GM12878 (cell line): ENCODE data around the gene CAMKMT. TPM values are rescaled to one million over a fixed set of nuclear protein-coding genes. Genes with fewer than 3 reads are reported as not detected.

ENCODE experiments used
- ATAC-seq: fragments of 200-7000 bp; cut with Tn5 transposase; 3 replicates; pipeline ENCODE4 v1.9.1; 2020; ENCODE audit warnings: mild to moderate bottlenecking, moderate library complexity
- BruUV-seq: library from RNA; stranded (reverse); fragments of 400-500 nt; replicated peaks from 2 replicates; lab custom pipeline; 2021; lab: Mats Ljungman, UMichigan
- CTCF ChIA-PET: fragments of 300-600 bp; sonication (Branson Sonifier 250); formaldehyde crosslinking; extraction: SDS; loops from one replicate; lab custom pipeline; 2021; ENCODE audit warnings: inconsistent platforms; lab: Yijun Ruan, JAX
- POLR2A ChIA-PET: fragments of 350-600 bp; formaldehyde crosslinking; extraction: SDS; loops from one replicate; lab custom pipeline; 2021; ENCODE audit warnings: inconsistent platforms; lab: Charles Lee
- RAD21 ChIA-PET: fragments of 300-600 bp; sonication (Branson Sonifier 250); formaldehyde crosslinking; loops from one replicate; lab custom pipeline; 2023; ENCODE audit warnings: antibody characterized with exemption; ENCODE audit not compliant: unreplicated experiment; lab: Charles Lee
- SMC1A ChIA-PET: fragments of 300-600 bp; sonication (Branson Sonifier 250); formaldehyde crosslinking; loops from one replicate; lab custom pipeline; 2023; ENCODE audit not compliant: unreplicated experiment, uncharacterized antibody; lab: Charles Lee
- DNase-seq: peaks from one replicate; pipeline ENCODE4 v3.0.0-alpha.2; 2011; ENCODE audit warnings: low read depth, low spot score
- FAIRE-seq: peaks from 3 replicates; lab custom pipeline; 2011; peaks lifted over from hg19 to GRCh38; lab: Jason Lieb, UNC
- H2AFZ ChIP-seq: 2 replicates; pipeline ENCODE4 v1.6.0; 2011; ENCODE audit warnings: low read depth, low read length, control low read depth; ENCODE audit not compliant: control insufficient read depth
- H3K27ac ChIP-seq: 2 replicates; pipeline ENCODE4 v1.5.1; 2011; ENCODE audit warnings: control low read depth; ENCODE audit not compliant: control insufficient read depth, insufficient read depth
- H3K27me3 ChIP-seq, 2 experiments: replicated peaks in 1 of 2; 2 replicates each; pipeline versions ENCODE4 v1.6.0 to v1.6.1; 2011; ENCODE audit warnings: low read length in 1 of 2; ENCODE audit not compliant: control insufficient read depth in 2 of 2, insufficient read depth in 2 of 2
- H3K36me3 ChIP-seq, 2 experiments: 2 replicates each; pipeline ENCODE4 v1.5.1; 2011; ENCODE audit warnings: low read length in 1 of 2; ENCODE audit not compliant: control insufficient read depth in 2 of 2, insufficient read depth in 2 of 2
- H3K4me1 ChIP-seq: 2 replicates; pipeline ENCODE4 v1.6.1; 2011; ENCODE audit warnings: mild to moderate bottlenecking, low read length, moderate library complexity, mixed read lengths; ENCODE audit not compliant: control insufficient read depth, insufficient read depth
- H3K4me2 ChIP-seq: 2 replicates; pipeline ENCODE4 v1.6.0; 2011; ENCODE audit warnings: control low read depth; ENCODE audit not compliant: control insufficient read depth, insufficient read depth
- H3K4me3 ChIP-seq: fragments of 200-600 bp; sonication (generic); 2 replicates; pipeline ENCODE4 v1.5.1; 2016
- H3K79me2 ChIP-seq: 2 replicates; pipeline ENCODE4 v1.6.0; 2011; ENCODE audit warnings: low read length; ENCODE audit not compliant: control insufficient read depth, insufficient read depth
- H3K9ac ChIP-seq: 2 replicates; pipeline ENCODE4 v1.8.0; 2011; ENCODE audit warnings: low read length, control low read depth, mixed read lengths; ENCODE audit not compliant: control insufficient read depth, insufficient read depth
- H3K9me3 ChIP-seq: replicated peaks from 3 replicates; pipeline ENCODE4 v1.5.1; 2011; ENCODE audit warnings: mild to moderate bottlenecking, low read length; ENCODE audit not compliant: control insufficient read depth, insufficient read depth
- H4K20me1 ChIP-seq: 2 replicates; pipeline ENCODE4 v1.6.0; 2011; ENCODE audit not compliant: control insufficient read depth, insufficient read depth
- ATF7 ChIP-seq: fragments of 450-650 bp; IDR thresholded peaks from 2 replicates; pipeline ENCODE4 v1.6.1; 2016; ENCODE audit warnings: low read depth, mild to moderate bottlenecking
- BACH1 ChIP-seq: fragments of 450-650 bp; IDR thresholded peaks from 2 replicates; pipeline ENCODE4 v1.6.1; 2017; ENCODE audit warnings: mild to moderate bottlenecking, borderline replicate concordance
- BCL11A ChIP-seq: IDR thresholded peaks from 2 replicates; pipeline ENCODE4 v1.6.1; 2011; ENCODE audit warnings: low read depth, low read length
- BHLHE40 ChIP-seq, 2 experiments: fragments of 450-650 bp in 1 of 2; IDR thresholded peaks; 2 replicates each; pipeline ENCODE4 v1.6.1; 2011 to 2017; ENCODE audit warnings: low read depth in 2 of 2, borderline replicate concordance in 1 of 2, improper control_type of control experiment in 1 of 2, low read length in 1 of 2, mild to moderate bottlenecking in 1 of 2
- E2F4 ChIP-seq: IDR thresholded peaks from 2 replicates; pipeline ENCODE4 v1.6.1; 2012; ENCODE audit warnings: low read depth, low read length, improper control_type of control experiment
- EZH2 ChIP-seq: IDR thresholded peaks from 2 replicates; pipeline ENCODE4 v1.6.1; 2012; ENCODE audit warnings: low read depth, mild to moderate bottlenecking, control low read depth, inconsistent platforms, low read length, borderline replicate concordance; ENCODE audit not compliant: control insufficient read depth
- GABPA ChIP-seq: IDR thresholded peaks from 2 replicates; pipeline ENCODE4 v1.6.1; 2014; ENCODE audit warnings: antibody characterized with exemption, low read depth, mild to moderate bottlenecking, inconsistent platforms
- MEF2B ChIP-seq: fragments of 450-650 bp; IDR thresholded peaks from 2 replicates; pipeline ENCODE4 v1.6.1; 2018; ENCODE audit warnings: mild to moderate bottlenecking, moderate library complexity; ENCODE audit not compliant: partially characterized antibody, poor library complexity, severe bottlenecking
- MLLT1 ChIP-seq: fragments of 450-650 bp; IDR thresholded peaks from 2 replicates; pipeline ENCODE4 v1.6.1; 2016; ENCODE audit warnings: mild to moderate bottlenecking
- MTA3 ChIP-seq: IDR thresholded peaks from 2 replicates; pipeline ENCODE4 v1.6.1; 2012; ENCODE audit warnings: low read length, inconsistent platforms, borderline replicate concordance
- NFYB ChIP-seq: IDR thresholded peaks from 2 replicates; pipeline ENCODE4 v1.6.1; 2011; ENCODE audit warnings: low read depth, mild to moderate bottlenecking, low read length, improper control_type of control experiment, moderate library complexity; ENCODE audit not compliant: insufficient read depth
- NR2F1 ChIP-seq: fragments of 450-650 bp; conservative IDR thresholded peaks from 2 replicates; pipeline ENCODE4 v1.6.1; 2017; ENCODE audit warnings: mild to moderate bottlenecking
- PAX5 ChIP-seq: IDR thresholded peaks from 2 replicates; pipeline ENCODE4 v1.6.1; 2011; ENCODE audit warnings: low read depth, low read length, borderline replicate concordance
- PML ChIP-seq: IDR thresholded peaks from 2 replicates; pipeline ENCODE4 v1.6.1; 2012; ENCODE audit warnings: low read length, inconsistent platforms
- RAD21 ChIP-seq: IDR thresholded peaks from 2 replicates; pipeline ENCODE4 v1.6.1; 2011; ENCODE audit warnings: mild to moderate bottlenecking, low read depth, low read length, moderate library complexity; ENCODE audit not compliant: insufficient read depth
- RCOR1 ChIP-seq: conservative IDR thresholded peaks from 2 replicates; pipeline ENCODE4 v1.6.1; 2012; ENCODE audit warnings: low read depth, low read length, improper control_type of control experiment
- SMARCA5 ChIP-seq: fragments of 450-650 bp; IDR thresholded peaks from 2 replicates; pipeline ENCODE4 v1.6.1; 2017; ENCODE audit warnings: mild to moderate bottlenecking
- SREBF2 ChIP-seq: IDR thresholded peaks from 2 replicates; pipeline ENCODE4 v1.6.1; 2012; ENCODE audit warnings: mild to moderate bottlenecking, low read length
- SUPT20H ChIP-seq: IDR thresholded peaks from 2 replicates; pipeline ENCODE4 v1.6.1; 2011; ENCODE audit warnings: low read depth, mild to moderate bottlenecking, low read length, moderate library complexity, borderline replicate concordance; ENCODE audit not compliant: control insufficient read depth
- ZNF384 ChIP-seq: IDR thresholded peaks from 2 replicates; pipeline ENCODE4 v1.6.1; 2012; ENCODE audit warnings: low read depth, mild to moderate bottlenecking, low read length, improper control_type of control experiment, borderline replicate concordance
- ZNF622 ChIP-seq: fragments of 450-650 bp; IDR thresholded peaks from 2 replicates; pipeline ENCODE4 v1.6.1; 2017; ENCODE audit warnings: mild to moderate bottlenecking, inconsistent platforms
- WGBS: methylation state at CpG from one replicate; pipeline ENCODE4 v1.1.6; 2016; ENCODE audit warnings: low lambda C conversion rate; ENCODE audit not compliant: insufficient replicate concordance, insufficient coverage; ENCODE audit errors: missing lambda C conversion rate; 5-methylcytosine and 5-hydroxymethylcytosine counted together
- in situ Hi-C: fragments of 300-500 bp; cut with MboI; formaldehyde crosslinking; loops from 9 replicates; pipeline ENCODE4 v1.14.3; 2018; ENCODE audit warnings: mixed read lengths
- intact Hi-C: fragments of 100-400 bp; cut with micrococcal nuclease; formaldehyde crosslinking; loops from one replicate; pipeline ENCODE4 v1.14.2; 2022; ENCODE audit not compliant: unreplicated experiment
- polyA plus RNA-seq, 11 experiments: library from polyadenylated mRNA; depleted of rRNA in 4 of 11; unstranded in 6 of 11; stranded (reverse) in 5 of 11; fragments of >200 nt; fragmentation: Nextera tagmentation in 4 of 11; fragmentation: Illumina TruSeq in 1 of 11; extraction: Ambion mirVana in 4 of 11; extraction: Trizol in 1 of 11; gene quantifications; 1 replicate in 1 of 11; 2 replicates in 10 of 11; pipeline versions ENCODE4 v1.2.1 to v1.2.3, GENCODE V29; 2011 to 2016; ENCODE audit warnings: inconsistent platforms in 2 of 11, missing spikeins in 2 of 11, low read depth in 1 of 11
- total RNA-seq, 4 experiments: library from RNA; depleted of rRNA in 3 of 4; stranded (reverse); fragments of >200 nt in 3 of 4; fragmentation: Illumina TruSeq in 1 of 4; extraction: Trizol in 1 of 4; gene quantifications; 2 replicates each; pipeline versions ENCODE4 v1.2.1 to v1.2.3, GENCODE V29; 2013 to 2021

The CAMKMT gene
- total and polyA plus RNA-seq, 10 of the 15 experiments (the other 5 are each of a cell fraction or from before 2014, with no cell fraction given) = 2.7 to 16.0 (median 11.8) TPM

- TF ChIP-seq MLLT1 (no peak), RCOR1 (no peak), RAD21 (no peak), BCL11A (no peak), MEF2B (no peak)
These were observed 318.8 kb downstream of the CAMKMT start (continued) for GRCh38 chr2:44680424-44680971.

GRCh38 chr2:44680983-44681531 is 319.3 kb downstream of the CAMKMT start:
- ChIA-PET POLR2A (interaction anchor here (0.9 kb wide), 1 partner anchor 24 kb away, joined by 3 read pairs; no protein-coding TSS in a partner anchor), SMC1A (interaction anchor here (0.7 to 1.9 kb wide), 8 partner anchors 13 to 334 kb away, joined by 3 to 5 read pairs (median 3); no protein-coding TSS in a partner anchor), RAD21 (interaction anchor here (0.7 kb wide), 1 partner anchor 288 kb away, joined by 4 read pairs; no protein-coding TSS in a partner anchor), CTCF (interaction anchor here (0.8 to 1.9 kb wide), 3 partner anchors 9 to 202 kb away, joined by 3 to 9 read pairs (median 3); no protein-coding TSS in a partner anchor)
- Histone ChIP-seq H3K9me3 (no peaks in the 10 kb centered on the region), H3K4me1 (no peaks in the 10 kb centered on the region), H2AFZ (no peak overlapping the region), H3K9ac (no peak overlapping the region), H4K20me1 (no peaks in the 10 kb centered on the region), H3K4me2 (no peak overlapping the region), H3K27ac (no peak overlapping the region), H3K27me3 (no peaks in the 10 kb centered on the region), H3K36me3 (no peaks in the 10 kb centered on the region), H3K4me3 (no peak overlapping the region), H3K79me2 (no peaks in the 10 kb centered on the region)
- TF ChIP-seq GABPA = no peak
- no peak for TF ChIP-seq ZNF384
- no peak for TF ChIP-seq NFYB
- no peak for TF ChIP-seq NR2F1
- no peak for TF ChIP-seq SREBF2
- no peak for TF ChIP-seq SMARCA5
- TF ChIP-seq E2F4 = no peak
- TF ChIP-seq PAX5 = no peak
- no peak for TF ChIP-seq BHLHE40 (IDR thresholded peaks at IDR 0.05; ENCODE audit: borderline replicate concordance in 1 of 2, low read depth in 2 of 2, low read length in 1 of 2)
- no peak for TF ChIP-seq ZNF622
- no peak for TF ChIP-seq EZH2
- no peak for TF ChIP-seq BACH1
- no peak for TF ChIP-seq MTA3
- TF ChIP-seq PML = no peak
- TF ChIP-seq SUPT20H = no peak
- TF ChIP-seq ATF7 = no peak
- DNase-seq (no peak), ATAC-seq (no peak), FAIRE-seq (no peak)
- intact Hi-C loops = no loop called here
- BruUV-seq = no TSS peak
- in situ Hi-C loops = no loop called here
- 88% methylated on average over 5 of the region's 5 CpGs for WGBS
